ENCODE measurements around the gene LENEP. TPM values are rescaled to one million over a fixed set of nuclear protein-coding genes. Genes with fewer than 3 reads are reported as not detected.

Gene LENEP
- total RNA-seq, 1 donor from 2014 or later: not detected

GRCh38 chr1:154954541-154954940, 38.8 kb upstream of the LENEP start:
- no peak for FAIRE-seq

DNA sequence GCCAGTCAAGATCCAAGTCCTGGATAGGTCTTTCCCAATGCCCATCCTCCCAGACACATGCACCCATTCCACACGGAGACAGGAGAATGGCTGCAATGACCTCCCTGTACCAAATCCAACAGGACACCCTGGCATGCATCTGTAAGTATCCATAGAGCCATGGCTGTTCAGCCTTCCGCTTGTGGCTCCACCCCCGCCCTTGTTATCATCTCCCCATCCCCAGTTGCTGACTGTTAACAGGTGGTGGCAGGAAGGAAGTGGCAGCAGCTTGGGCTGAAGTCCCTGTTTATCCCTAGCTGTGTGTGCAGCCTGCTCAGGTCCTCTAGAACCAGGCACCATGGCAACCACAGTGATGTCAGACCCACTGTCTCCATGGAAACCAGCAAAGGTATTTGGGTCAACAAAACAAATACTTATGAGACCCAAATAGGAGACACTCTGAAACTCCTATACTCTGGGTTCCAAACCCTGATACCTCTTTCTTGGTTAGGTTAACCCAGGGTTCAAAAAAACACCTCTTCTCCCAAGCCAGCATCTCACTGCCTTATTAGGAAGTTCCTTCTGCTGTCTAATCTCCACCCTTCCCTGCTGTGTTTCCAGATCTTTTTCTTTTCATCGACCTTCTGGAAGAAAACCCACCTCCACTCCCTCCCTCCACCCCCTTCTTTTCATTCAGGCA, 38.2 kb upstream of the LENEP start:
- H3K36me3 ChIP-seq (ENCODE audit: insufficient read depth, low read length): peaks cover 4% of the 10 kb centered on the region
- Mint-ChIP-seq H3K36me3 (ENCODE audit: low read depth, unreplicated experiment) (peaks cover 15% of the 10 kb centered on the region), H3K4me1 (ENCODE audit: low read depth, unreplicated experiment) (peaks cover 30% of the 10 kb centered on the region), H3K27ac (ENCODE audit: unreplicated experiment) (peak overlapping the region; percentile 98), H3K27me3 (ENCODE audit: low read depth, unreplicated experiment) (no peaks in the 10 kb centered on the region), H3K9me3 (ENCODE audit: unreplicated experiment) (no peaks in the 10 kb centered on the region), H3K4me3 (ENCODE audit: unreplicated experiment) (peak overlapping the region; percentile 95)
- H3K27ac ChIP-seq (ENCODE audit: low read depth, low read length): peak overlapping the region; percentile 85
- peaks cover 29% of the 10 kb centered on the region for H3K79me2 ChIP-seq (ENCODE audit: insufficient read depth, low read length)
- no peak for TF ChIP-seq CTCF (IDR thresholded peaks at IDR 0.05; ENCODE audit: insufficient read depth, low read depth, low read length)
- no peak for TF ChIP-seq EZH2 (IDR thresholded peaks at IDR 0.05; ENCODE audit: insufficient read depth, low read length)
- FAIRE-seq: no peak
- peak overlapping the region; percentile 86 for H3K9ac ChIP-seq (ENCODE audit: low read length)
- H3K4me2 ChIP-seq (ENCODE audit: low read length): peak overlapping the region; percentile 96
- no peak overlapping the region for H2AFZ ChIP-seq (ENCODE audit: low read depth, low read length)
- peaks cover 39% of the 10 kb centered on the region for H4K20me1 ChIP-seq (ENCODE audit: insufficient read depth, low read length)
- DNase-seq (ENCODE audit: low read depth): peak; percentile 76
- peak overlapping the region; percentile 73 for H3K4me3 ChIP-seq (ENCODE audit: insufficient read depth, low read depth, low read length)
- H3K9me3 ChIP-seq (ENCODE audit: insufficient read depth, low read depth, low read length): no peaks in the 10 kb centered on the region
- H3K27me3 ChIP-seq (ENCODE audit: insufficient read depth, low read length): no peaks in the 10 kb centered on the region
- H3K4me1 ChIP-seq (ENCODE audit: insufficient read depth, low read length): peaks cover 26% of the 10 kb centered on the region

More at GRCh38 chr1:154954541-154954940, 38.8 kb upstream of the LENEP start:
- peaks cover 30% of the 10 kb centered on the region for H3K4me1 Mint-ChIP-seq (ENCODE audit: low read depth, unreplicated experiment)
- peak overlapping the region; percentile 98 for H3K27ac Mint-ChIP-seq (ENCODE audit: unreplicated experiment)
- Histone ChIP-seq H3K27me3 (ENCODE audit: insufficient read depth, low read length) (no peaks in the 10 kb centered on the region), H3K4me3 (ENCODE audit: insufficient read depth, low read depth, low read length) (no peak overlapping the region), H3K4me2 (ENCODE audit: low read length) (peak overlapping the region; percentile 96), H3K36me3 (ENCODE audit: insufficient read depth, low read length) (peaks cover 4% of the 10 kb centered on the region), H3K9me3 (ENCODE audit: insufficient read depth, low read depth, low read length) (no peaks in the 10 kb centered on the region), H4K20me1 (ENCODE audit: insufficient read depth, low read length) (peaks cover 39% of the 10 kb centered on the region), H3K9ac (ENCODE audit: low read length) (peak overlapping the region; percentile 86), H3K27ac (ENCODE audit: low read depth, low read length) (peak overlapping the region; percentile 25), H2AFZ (ENCODE audit: low read depth, low read length) (no peak overlapping the region), H3K4me1 (ENCODE audit: insufficient read depth, low read length) (peaks cover 26% of the 10 kb centered on the region), H3K79me2 (ENCODE audit: insufficient read depth, low read length) (peaks cover 25% of the 10 kb centered on the region)
- peak overlapping the region; percentile 95 for H3K4me3 Mint-ChIP-seq (ENCODE audit: unreplicated experiment)
- H3K27me3 Mint-ChIP-seq (ENCODE audit: low read depth, unreplicated experiment): no peaks in the 10 kb centered on the region
- H3K9me3 Mint-ChIP-seq (ENCODE audit: unreplicated experiment): no peaks in the 10 kb centered on the region
- TF ChIP-seq CTCF (IDR thresholded peaks at IDR 0.05; ENCODE audit: insufficient read depth, low read depth, low read length) (no peak), EZH2 (IDR thresholded peaks at IDR 0.05; ENCODE audit: insufficient read depth, low read length) (no peak)
- peaks cover 15% of the 10 kb centered on the region for H3K36me3 Mint-ChIP-seq (ENCODE audit: low read depth, unreplicated experiment)
- no peak for DNase-seq (ENCODE audit: low read depth)
